IPS DF 4.7 (cell line): ENCODE measurements around the gene CD40LG.

Experiments used
- DNase-seq: peaks from one replicate; pipeline ENCODE4 v3.0.0-alpha.2; 2013; ENCODE audit warnings: low spot score; ENCODE audit errors: extremely low read depth

The CD40LG gene

GRCh38 chrX:136650811-136651210 is 2.9 kb downstream of the CD40LG start:
- no peak for DNase-seq

- DNase-seq: no peak
Observed at GRCh38 chrX:136652822-136653723, 5.1 kb downstream of the CD40LG start.

- DNase-seq: no peak
Observed at GRCh38 chrX:136656361-136656964, 8.5 kb downstream of the CD40LG start.

GRCh38 chrX:136658151-136658550 is 10.2 kb downstream of the CD40LG start:
- DNase-seq: no peak

GRCh38 chrX:136659174-136659573 is 11.2 kb downstream of the CD40LG start:
- no peak for DNase-seq

- DNase-seq: no peak
Observed at GRCh38 chrX:136660896-136661295, 12.9 kb downstream of the CD40LG start.

GRCh38 chrX:136662104-136662503 is 14.1 kb downstream of the CD40LG start:
- DNase-seq: no peak

- no peak for DNase-seq
Observed at GRCh38 chrX:136662976-136663375, 15.0 kb downstream of the CD40LG start.

- DNase-seq: no peak
Observed at GRCh38 chrX:136665258-136665900, 17.4 kb downstream of the CD40LG start.

GRCh38 chrX:136666088-136666487 is 18.1 kb downstream of the CD40LG start:
- DNase-seq: no peak

- DNase-seq: no peak
Observed at GRCh38 chrX:136667446-136668168, 19.6 kb downstream of the CD40LG start.

- DNase-seq: no peak
Observed at GRCh38 chrX:136671006-136671610, 23.1 kb downstream of the CD40LG start.

GRCh38 chrX:136674270-136674985 is 26.5 kb downstream of the CD40LG start:
- no peak for DNase-seq

- no peak for DNase-seq
Observed at GRCh38 chrX:136679531-136679930, 31.6 kb downstream of the CD40LG start.

GRCh38 chrX:136684120-136684519 is 36.2 kb downstream of the CD40LG start:
- DNase-seq: no peak

- DNase-seq: no peak
Observed at GRCh38 chrX:136687457-136687856, 39.5 kb downstream of the CD40LG start.

- no peak for DNase-seq
Observed at GRCh38 chrX:136689436-136689835, 41.5 kb downstream of the CD40LG start.

GRCh38 chrX:136691028-136691809 is 43.3 kb downstream of the CD40LG start:
- DNase-seq: no peak

GRCh38 chrX:136692271-136692670 is 44.3 kb downstream of the CD40LG start:
- no peak for DNase-seq
